Cardiac muscle cell (in vitro differentiated cells and primary cell): ENCODE data around the gene ST14. TPM values are rescaled to one million over a fixed set of nuclear protein-coding genes. Genes with fewer than 3 reads are reported as not detected.
"Not testable (repeated sequence)": the region's sequence is repeated elsewhere in the genome, so short reads cannot be mapped to it uniquely, and the experiment has no call there.

Experiments
- DNase-seq, 2 donors: peaks; one replicate each; pipeline versions ENCODE4 v3.0.0 to v3.0.0-alpha.2; 2010 to 2017; ENCODE audit warnings: low read depth in 1 of 2, low spot score in 1 of 2
- H3K27ac ChIP-seq: fragments of 200-600 bp; sonication (generic); 2 replicates; pipeline ENCODE4 v1.5.1; 2016
- H3K27me3 ChIP-seq: fragments of 200-600 bp; sonication (generic); 2 replicates; pipeline ENCODE4 v1.6.0; 2016; ENCODE audit warnings: control low read depth
- H3K36me3 ChIP-seq: fragments of 200-600 bp; sonication (generic); 2 replicates; pipeline ENCODE4 v1.5.1; 2016; ENCODE audit warnings: control low read depth
- H3K4me1 ChIP-seq: fragments of 200-600 bp; sonication (generic); 2 replicates; pipeline ENCODE4 v1.8.1; 2017; ENCODE audit warnings: low read depth, mild to moderate bottlenecking, mixed run types
- H3K4me3 ChIP-seq: fragments of 200-600 bp; sonication (generic); 2 replicates; pipeline ENCODE4 v1.5.1; 2016; ENCODE audit warnings: mild to moderate bottlenecking
- H3K9me3 ChIP-seq: fragments of 200-600 bp; sonication (generic); 2 replicates; pipeline ENCODE4 v1.5.1; 2017; ENCODE audit warnings: low read depth, mild to moderate bottlenecking, control low read depth
- polyA plus RNA-seq: library from polyadenylated mRNA; unstranded; fragments of >200 nt; fragmentation: Nextera tagmentation; extraction: Ambion mirVana; gene quantifications from 2 replicates; pipeline ENCODE4 v1.2.1, GENCODE V29; 2016
- total RNA-seq: library from RNA; depleted of rRNA; stranded (reverse); fragments of >200 nt; gene quantifications from 2 replicates; pipeline ENCODE4 v1.2.3, GENCODE V29; 2016
- TF ChIP-seq, protein P1 (sequence below): IDR thresholded peaks from 2 replicates; pipeline ENCODE4 v1.5.1; 2012; ENCODE audit warnings: low read depth, mild to moderate bottlenecking, low read length

ST14 gene
- total and polyA plus RNA-seq, 2 experiments from 2014 or later: 0.12 to 0.61 TPM

DNA sequence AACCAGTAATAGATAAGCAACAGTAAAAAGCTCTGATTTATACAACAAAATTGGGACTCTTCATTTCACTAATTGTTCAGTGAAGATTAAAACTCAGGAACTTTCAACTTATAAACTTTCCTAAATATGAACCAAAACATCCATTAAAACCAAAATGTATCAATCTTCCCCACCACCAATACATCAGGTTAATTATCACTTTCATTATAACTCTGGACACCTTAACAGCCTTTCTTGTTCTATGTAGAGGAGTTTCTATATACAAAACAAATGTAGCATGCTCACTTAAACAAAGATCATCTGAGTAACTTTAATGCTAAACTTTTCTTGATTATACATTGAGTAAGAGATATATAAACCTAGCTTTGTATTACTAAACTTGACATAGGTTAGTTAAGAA, 74.7 kb downstream of the ST14 start:
- TF ChIP-seq, protein P1, sequence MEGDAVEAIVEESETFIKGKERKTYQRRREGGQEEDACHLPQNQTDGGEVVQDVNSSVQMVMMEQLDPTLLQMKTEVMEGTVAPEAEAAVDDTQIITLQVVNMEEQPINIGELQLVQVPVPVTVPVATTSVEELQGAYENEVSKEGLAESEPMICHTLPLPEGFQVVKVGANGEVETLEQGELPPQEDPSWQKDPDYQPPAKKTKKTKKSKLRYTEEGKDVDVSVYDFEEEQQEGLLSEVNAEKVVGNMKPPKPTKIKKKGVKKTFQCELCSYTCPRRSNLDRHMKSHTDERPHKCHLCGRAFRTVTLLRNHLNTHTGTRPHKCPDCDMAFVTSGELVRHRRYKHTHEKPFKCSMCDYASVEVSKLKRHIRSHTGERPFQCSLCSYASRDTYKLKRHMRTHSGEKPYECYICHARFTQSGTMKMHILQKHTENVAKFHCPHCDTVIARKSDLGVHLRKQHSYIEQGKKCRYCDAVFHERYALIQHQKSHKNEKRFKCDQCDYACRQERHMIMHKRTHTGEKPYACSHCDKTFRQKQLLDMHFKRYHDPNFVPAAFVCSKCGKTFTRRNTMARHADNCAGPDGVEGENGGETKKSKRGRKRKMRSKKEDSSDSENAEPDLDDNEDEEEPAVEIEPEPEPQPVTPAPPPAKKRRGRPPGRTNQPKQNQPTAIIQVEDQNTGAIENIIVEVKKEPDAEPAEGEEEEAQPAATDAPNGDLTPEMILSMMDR: no peak
- no peak overlapping the region for H3K27ac ChIP-seq
- H3K4me3 ChIP-seq: no peak overlapping the region
- DNase-seq: no peak
- no peaks in the 10 kb centered on the region for H3K27me3 ChIP-seq
- peaks cover 21% of the 10 kb centered on the region for H3K36me3 ChIP-seq
- H3K9me3 ChIP-seq: no peaks in the 10 kb centered on the region
- H3K4me1 ChIP-seq: no peaks in the 10 kb centered on the region

DNA sequence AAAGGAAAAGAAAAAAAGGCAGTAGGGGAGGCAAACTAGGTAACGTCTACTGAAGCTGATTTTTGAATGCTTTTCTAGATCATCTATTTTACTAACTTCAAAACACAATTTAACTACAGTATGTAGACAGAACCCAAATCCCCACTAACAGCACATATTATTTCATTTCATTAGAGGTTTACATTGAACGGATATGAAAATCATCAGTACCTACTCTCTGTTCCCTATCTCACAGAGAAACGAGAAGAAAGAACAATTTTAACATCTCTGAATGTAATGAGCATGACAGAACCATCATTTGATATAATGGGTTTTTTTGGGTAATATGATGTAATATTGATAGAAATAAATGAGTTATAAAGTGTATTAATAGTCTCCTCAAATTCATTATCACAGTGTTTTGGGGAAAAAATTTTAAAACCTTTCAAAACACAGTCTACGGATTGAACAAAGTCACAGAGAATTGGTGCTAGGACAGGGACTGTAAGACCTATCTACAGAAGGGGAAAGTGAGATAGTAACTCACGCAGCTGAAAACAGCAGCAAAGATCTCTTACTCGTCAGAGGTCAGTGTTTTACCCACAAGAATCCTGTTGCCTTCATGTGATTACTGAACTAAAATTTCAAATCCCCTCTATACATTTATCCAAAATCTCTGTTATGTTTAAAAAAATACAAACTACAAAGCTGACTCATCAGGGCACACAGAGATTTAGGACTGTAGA, 77.9 kb downstream of the ST14 start:
- no peak overlapping the region for H3K4me3 ChIP-seq
- no peak overlapping the region for H3K27ac ChIP-seq
- peaks cover 21% of the 10 kb centered on the region for H3K36me3 ChIP-seq
- H3K27me3 ChIP-seq: no peaks in the 10 kb centered on the region
- H3K9me3 ChIP-seq: no peaks in the 10 kb centered on the region
- DNase-seq: no peak
- TF ChIP-seq, protein P1: no peak
- no peaks in the 10 kb centered on the region for H3K4me1 ChIP-seq

DNA sequence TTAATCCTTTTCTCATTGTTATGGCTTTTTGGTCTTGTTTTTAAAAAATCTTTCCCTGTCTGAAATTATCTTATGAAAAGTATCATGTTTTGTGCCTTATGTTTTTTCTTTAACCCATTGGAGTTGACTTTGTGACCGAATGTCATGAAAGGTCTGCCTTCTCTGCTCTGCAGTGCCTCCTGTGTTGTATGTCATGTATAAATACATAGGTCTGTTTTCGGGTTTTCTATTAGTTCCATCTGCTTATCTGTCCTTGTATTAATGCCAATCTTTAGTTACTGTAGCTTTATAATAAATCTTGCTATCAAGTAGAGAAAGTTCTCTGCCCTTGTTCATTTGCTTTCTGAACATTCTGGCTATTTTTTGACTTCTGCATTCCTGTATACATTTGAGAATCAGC, 82.1 kb downstream of the ST14 start:
- TF ChIP-seq, protein P1: no peak
- Histone ChIP-seq H3K9me3 (no peaks in the 10 kb centered on the region), H3K27ac (no peak overlapping the region), H3K4me1 (peaks cover 4% of the 10 kb centered on the region), H3K27me3 (no peaks in the 10 kb centered on the region), H3K4me3 (no peak overlapping the region), H3K36me3 (peaks cover 15% of the 10 kb centered on the region)
- no peak for DNase-seq

DNA sequence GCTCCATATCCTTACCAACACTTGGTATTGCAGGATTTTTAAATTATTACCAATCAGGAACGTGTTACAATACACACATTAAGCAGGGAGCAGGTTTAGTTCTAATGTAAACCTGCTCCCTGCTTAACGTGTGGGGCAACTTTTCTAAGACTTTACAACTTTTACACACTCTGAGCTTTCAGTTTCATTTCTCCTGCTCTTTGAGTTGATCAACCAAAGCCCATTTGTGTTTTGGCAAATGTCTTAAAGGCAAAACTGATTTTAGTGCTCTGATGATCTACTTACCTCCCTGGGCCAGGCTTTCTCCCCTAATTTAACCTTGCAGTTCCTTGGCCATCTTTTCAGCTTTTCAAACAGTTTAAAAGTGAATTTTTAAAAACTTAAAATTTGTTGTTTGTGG, 84.2 kb downstream of the ST14 start:
- Histone ChIP-seq H3K27me3 (no peaks in the 10 kb centered on the region), H3K4me3 (no peak overlapping the region), H3K9me3 (no peaks in the 10 kb centered on the region), H3K4me1 (peaks cover 4% of the 10 kb centered on the region), H3K27ac (no peak overlapping the region), H3K36me3 (no peaks in the 10 kb centered on the region)
- TF ChIP-seq, protein P1: no peak
- DNase-seq: no peak

DNA sequence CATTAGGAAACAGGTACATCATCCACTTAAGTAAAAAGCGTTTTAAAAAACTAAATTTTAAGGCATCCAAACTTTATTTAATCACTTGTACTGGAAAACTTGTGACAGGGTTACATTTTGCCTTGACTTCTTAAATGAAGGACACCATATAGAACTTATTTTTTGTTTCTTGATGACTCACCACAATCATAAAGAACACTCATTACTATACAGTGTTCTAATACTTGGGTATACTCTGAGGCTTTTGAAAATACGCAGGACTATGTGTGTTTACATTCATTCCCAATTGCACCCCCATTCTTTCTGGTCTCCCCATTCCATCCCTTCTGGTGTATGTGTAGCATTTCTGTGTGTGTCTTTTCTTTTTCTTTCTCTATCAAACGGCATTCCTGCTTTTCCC, 85.3 kb downstream of the ST14 start:
- TF ChIP-seq, protein P1: no peak
- no peak for DNase-seq
- H3K27me3 ChIP-seq: no peaks in the 10 kb centered on the region

DNA sequence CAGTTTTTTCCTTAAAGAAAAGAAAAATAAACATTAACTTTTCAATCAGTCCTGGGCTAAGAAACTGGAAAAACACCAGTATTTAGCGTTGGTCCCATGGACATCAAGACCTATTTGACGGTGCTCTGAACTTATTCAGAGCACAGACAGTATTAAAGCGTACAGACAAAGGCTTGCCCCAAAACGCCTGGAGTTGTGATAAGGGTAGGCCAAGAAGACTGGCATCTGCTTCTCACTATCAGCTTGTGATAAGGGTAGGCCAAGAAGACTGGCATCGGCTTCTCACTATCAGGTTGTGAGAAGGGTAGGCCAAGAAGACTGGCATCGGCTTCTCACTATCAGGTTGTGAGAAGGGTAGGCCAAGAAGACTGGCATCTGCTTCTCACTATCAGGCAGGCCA, 85.8 kb downstream of the ST14 start:
- not testable (repeated sequence) for H3K27ac ChIP-seq, H3K9me3 ChIP-seq, DNase-seq, H3K4me3 ChIP-seq, H3K36me3 ChIP-seq, H3K4me1 ChIP-seq, H3K27me3 ChIP-seq

More for the DNA sequence above, 85.3 kb downstream of the ST14 start:
- H3K36me3 ChIP-seq: no peaks in the 10 kb centered on the region
- H3K4me3 ChIP-seq: no peak overlapping the region
- H3K4me1 ChIP-seq: peaks cover 4% of the 10 kb centered on the region
- H3K9me3 ChIP-seq: no peaks in the 10 kb centered on the region
- no peak overlapping the region for H3K27ac ChIP-seq
